Measurements from ENCODE around the gene CCR6. TPM values are rescaled to one million over a fixed set of nuclear protein-coding genes. Genes with fewer than 3 reads are reported as not detected.

Gene CCR6
- total and polyA plus RNA-seq, 10 of the 15 experiments (the other 5 are each of a cell fraction or from before 2014, with no cell fraction given): 2.2 to 7.6 (median 6.7) TPM

DNA sequence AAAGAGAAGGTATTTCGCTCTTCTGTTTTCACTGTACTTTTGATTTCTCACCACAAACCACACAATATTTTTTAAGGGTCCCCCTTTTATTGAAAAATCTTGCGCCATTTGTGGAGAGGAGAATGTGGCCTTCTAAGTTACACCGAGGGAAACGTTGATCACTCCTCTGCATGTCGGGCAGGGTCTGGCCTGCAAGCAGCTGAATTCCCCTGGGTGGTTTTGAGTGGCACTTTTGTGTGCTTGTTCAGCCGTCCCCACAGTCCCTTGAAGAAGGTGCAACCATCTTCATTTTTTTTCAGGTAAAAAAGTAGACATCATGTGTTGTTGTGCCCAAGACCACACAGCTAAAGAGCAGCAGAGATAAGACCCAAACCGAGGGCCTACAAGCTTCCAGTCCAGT is 28.8 kb downstream of the CCR6 start (continued):
- TF ChIP-seq CBX3 (IDR thresholded peaks at IDR 0.05; ENCODE audit: borderline replicate concordance, low read depth) (no peak), MTA3 (IDR thresholded peaks at IDR 0.05; ENCODE audit: borderline replicate concordance, low read length) (peak; percentile 14; the same call in 1 of the 2 replicates), DPF2 (IDR thresholded peaks at IDR 0.05) (no peak), HDGF (IDR thresholded peaks at IDR 0.05) (no peak), POU2F2 (IDR thresholded peaks at IDR 0.05; ENCODE audit: borderline replicate concordance, low read depth, low read length) (no peak), NFXL1 (IDR thresholded peaks at IDR 0.05; ENCODE audit: borderline replicate concordance) (no peak), WRNIP1 (IDR thresholded peaks at IDR 0.05; ENCODE audit: borderline replicate concordance, low read depth, low read length) (no peak), BACH1 (IDR thresholded peaks at IDR 0.05; ENCODE audit: borderline replicate concordance) (no peak), ZSCAN29 (IDR thresholded peaks at IDR 0.05) (no peak), SUPT20H (IDR thresholded peaks at IDR 0.05; ENCODE audit: borderline replicate concordance, control insufficient read depth, low read depth, low read length) (no peak), GATAD2B (conservative IDR thresholded peaks at IDR 0.05; ENCODE audit: low read depth) (no peak), NFYA (IDR thresholded peaks at IDR 0.05; ENCODE audit: borderline replicate concordance, low read depth, low read length) (no peak)
- TF ChIP-seq, protein P1, sequence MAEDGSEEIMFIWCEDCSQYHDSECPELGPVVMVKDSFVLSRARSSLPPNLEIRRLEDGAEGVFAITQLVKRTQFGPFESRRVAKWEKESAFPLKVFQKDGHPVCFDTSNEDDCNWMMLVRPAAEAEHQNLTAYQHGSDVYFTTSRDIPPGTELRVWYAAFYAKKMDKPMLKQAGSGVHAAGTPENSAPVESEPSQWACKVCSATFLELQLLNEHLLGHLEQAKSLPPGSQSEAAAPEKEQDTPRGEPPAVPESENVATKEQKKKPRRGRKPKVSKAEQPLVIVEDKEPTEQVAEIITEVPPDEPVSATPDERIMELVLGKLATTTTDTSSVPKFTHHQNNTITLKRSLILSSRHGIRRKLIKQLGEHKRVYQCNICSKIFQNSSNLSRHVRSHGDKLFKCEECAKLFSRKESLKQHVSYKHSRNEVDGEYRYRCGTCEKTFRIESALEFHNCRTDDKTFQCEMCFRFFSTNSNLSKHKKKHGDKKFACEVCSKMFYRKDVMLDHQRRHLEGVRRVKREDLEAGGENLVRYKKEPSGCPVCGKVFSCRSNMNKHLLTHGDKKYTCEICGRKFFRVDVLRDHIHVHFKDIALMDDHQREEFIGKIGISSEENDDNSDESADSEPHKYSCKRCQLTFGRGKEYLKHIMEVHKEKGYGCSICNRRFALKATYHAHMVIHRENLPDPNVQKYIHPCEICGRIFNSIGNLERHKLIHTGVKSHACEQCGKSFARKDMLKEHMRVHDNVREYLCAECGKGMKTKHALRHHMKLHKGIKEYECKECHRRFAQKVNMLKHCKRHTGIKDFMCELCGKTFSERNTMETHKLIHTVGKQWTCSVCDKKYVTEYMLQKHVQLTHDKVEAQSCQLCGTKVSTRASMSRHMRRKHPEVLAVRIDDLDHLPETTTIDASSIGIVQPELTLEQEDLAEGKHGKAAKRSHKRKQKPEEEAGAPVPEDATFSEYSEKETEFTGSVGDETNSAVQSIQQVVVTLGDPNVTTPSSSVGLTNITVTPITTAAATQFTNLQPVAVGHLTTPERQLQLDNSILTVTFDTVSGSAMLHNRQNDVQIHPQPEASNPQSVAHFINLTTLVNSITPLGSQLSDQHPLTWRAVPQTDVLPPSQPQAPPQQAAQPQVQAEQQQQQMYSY (CRISPR knock-in tag; IDR thresholded peaks at IDR 0.05): no peak
- TF ChIP-seq, protein P2, sequence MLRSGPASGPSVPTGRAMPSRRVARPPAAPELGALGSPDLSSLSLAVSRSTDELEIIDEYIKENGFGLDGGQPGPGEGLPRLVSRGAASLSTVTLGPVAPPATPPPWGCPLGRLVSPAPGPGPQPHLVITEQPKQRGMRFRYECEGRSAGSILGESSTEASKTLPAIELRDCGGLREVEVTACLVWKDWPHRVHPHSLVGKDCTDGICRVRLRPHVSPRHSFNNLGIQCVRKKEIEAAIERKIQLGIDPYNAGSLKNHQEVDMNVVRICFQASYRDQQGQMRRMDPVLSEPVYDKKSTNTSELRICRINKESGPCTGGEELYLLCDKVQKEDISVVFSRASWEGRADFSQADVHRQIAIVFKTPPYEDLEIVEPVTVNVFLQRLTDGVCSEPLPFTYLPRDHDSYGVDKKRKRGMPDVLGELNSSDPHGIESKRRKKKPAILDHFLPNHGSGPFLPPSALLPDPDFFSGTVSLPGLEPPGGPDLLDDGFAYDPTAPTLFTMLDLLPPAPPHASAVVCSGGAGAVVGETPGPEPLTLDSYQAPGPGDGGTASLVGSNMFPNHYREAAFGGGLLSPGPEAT (IDR thresholded peaks at IDR 0.05; ENCODE audit: low read depth): no peak
- TF ChIP-seq, protein P3, sequence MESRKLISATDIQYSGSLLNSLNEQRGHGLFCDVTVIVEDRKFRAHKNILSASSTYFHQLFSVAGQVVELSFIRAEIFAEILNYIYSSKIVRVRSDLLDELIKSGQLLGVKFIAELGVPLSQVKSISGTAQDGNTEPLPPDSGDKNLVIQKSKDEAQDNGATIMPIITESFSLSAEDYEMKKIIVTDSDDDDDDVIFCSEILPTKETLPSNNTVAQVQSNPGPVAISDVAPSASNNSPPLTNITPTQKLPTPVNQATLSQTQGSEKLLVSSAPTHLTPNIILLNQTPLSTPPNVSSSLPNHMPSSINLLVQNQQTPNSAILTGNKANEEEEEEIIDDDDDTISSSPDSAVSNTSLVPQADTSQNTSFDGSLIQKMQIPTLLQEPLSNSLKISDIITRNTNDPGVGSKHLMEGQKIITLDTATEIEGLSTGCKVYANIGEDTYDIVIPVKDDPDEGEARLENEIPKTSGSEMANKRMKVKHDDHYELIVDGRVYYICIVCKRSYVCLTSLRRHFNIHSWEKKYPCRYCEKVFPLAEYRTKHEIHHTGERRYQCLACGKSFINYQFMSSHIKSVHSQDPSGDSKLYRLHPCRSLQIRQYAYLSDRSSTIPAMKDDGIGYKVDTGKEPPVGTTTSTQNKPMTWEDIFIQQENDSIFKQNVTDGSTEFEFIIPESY (IDR thresholded peaks at IDR 0.05): no peak
- TF ChIP-seq, protein P4, sequence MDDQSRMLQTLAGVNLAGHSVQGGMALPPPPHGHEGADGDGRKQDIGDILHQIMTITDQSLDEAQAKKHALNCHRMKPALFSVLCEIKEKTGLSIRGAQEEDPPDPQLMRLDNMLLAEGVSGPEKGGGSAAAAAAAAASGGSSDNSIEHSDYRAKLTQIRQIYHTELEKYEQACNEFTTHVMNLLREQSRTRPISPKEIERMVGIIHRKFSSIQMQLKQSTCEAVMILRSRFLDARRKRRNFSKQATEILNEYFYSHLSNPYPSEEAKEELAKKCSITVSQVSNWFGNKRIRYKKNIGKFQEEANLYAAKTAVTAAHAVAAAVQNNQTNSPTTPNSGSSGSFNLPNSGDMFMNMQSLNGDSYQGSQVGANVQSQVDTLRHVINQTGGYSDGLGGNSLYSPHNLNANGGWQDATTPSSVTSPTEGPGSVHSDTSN (IDR thresholded peaks at IDR 0.05; ENCODE audit: insufficient replicate concordance, low read depth, low read length): peak; percentile 66
- TF ChIP-seq, protein P5, sequence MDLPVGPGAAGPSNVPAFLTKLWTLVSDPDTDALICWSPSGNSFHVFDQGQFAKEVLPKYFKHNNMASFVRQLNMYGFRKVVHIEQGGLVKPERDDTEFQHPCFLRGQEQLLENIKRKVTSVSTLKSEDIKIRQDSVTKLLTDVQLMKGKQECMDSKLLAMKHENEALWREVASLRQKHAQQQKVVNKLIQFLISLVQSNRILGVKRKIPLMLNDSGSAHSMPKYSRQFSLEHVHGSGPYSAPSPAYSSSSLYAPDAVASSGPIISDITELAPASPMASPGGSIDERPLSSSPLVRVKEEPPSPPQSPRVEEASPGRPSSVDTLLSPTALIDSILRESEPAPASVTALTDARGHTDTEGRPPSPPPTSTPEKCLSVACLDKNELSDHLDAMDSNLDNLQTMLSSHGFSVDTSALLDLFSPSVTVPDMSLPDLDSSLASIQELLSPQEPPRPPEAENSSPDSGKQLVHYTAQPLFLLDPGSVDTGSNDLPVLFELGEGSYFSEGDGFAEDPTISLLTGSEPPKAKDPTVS (IDR thresholded peaks at IDR 0.05; ENCODE audit: low read depth, low read length): no peak

Measured in GM12878 (cell line).